Activated naive CD4-positive, alpha-beta T cell treated with anti-CD3 and anti-CD28 coated beads for 36 hours (primary cell): ENCODE data around the gene METTL25. TPM values are rescaled to one million over a fixed set of nuclear protein-coding genes. Genes with fewer than 3 reads are reported as not detected.

Source experiments
- CTCF ChIA-PET: fragments of 350-600 bp; sonication (Branson Sonifier 250); formaldehyde crosslinking; loops from one replicate; lab custom pipeline; 2021; ENCODE audit warnings: antibody characterized with exemption; lab: Charles Lee
- DNase-seq: peaks from one replicate; pipeline ENCODE4 v3.0.0-alpha.2; 2020
- H3K27ac Mint-ChIP-seq: one replicate; pipeline ENCODE4 v1.8.0; 2021; ENCODE audit warnings: mild to moderate bottlenecking, mixed read lengths
- H3K27me3 Mint-ChIP-seq: one replicate; pipeline ENCODE4 v1.8.0; 2021; ENCODE audit warnings: low read depth, mixed read lengths
- H3K36me3 Mint-ChIP-seq: one replicate; pipeline ENCODE4 v1.8.0; 2021; ENCODE audit warnings: low read depth, mixed read lengths
- H3K4me1 Mint-ChIP-seq: one replicate; pipeline ENCODE4 v1.8.0; 2021; ENCODE audit warnings: low read depth, mixed read lengths
- H3K4me3 Mint-ChIP-seq: one replicate; pipeline ENCODE4 v1.8.0; 2021; ENCODE audit warnings: mild to moderate bottlenecking, moderate library complexity, mixed read lengths
- H3K9me3 Mint-ChIP-seq: one replicate; pipeline ENCODE4 v1.8.0; 2021; ENCODE audit warnings: mixed read lengths
- intact Hi-C: fragments of 100-400 bp; cut with micrococcal nuclease; formaldehyde crosslinking; loops from one replicate; pipeline ENCODE4 v1.15.1; 2023
- total RNA-seq, 2 experiments: library from RNA; stranded (reverse); gene quantifications; one replicate each; pipeline ENCODE4 v1.2.3, GENCODE V29; 2021

Gene METTL25
- total RNA-seq, 2 experiments from 2014 or later, result 4.1 to 5.7 TPM

GRCh38 chr12:82411546-82412230 is 53.4 kb downstream of the METTL25 start:
- Mint-ChIP-seq H3K27me3 (no peaks in the 10 kb centered on the region), H3K9me3 (no peaks in the 10 kb centered on the region), H3K4me3 (no peak overlapping the region), H3K36me3 (peaks cover 5% of the 10 kb centered on the region), H3K4me1 (no peaks in the 10 kb centered on the region), H3K27ac (no peak overlapping the region)
- intact Hi-C loops, result no loop called here
- CTCF ChIA-PET, result no interaction called here
- DNase-seq, result no peak

- intact Hi-C loops, result no loop called here
Measured at GRCh38 chr12:82412246-82412645, 53.9 kb downstream of the METTL25 start.

GRCh38 chr12:82414044-82414443 is 55.7 kb downstream of the METTL25 start:
- Mint-ChIP-seq H3K27me3 (no peaks in the 10 kb centered on the region), H3K27ac (no peak overlapping the region), H3K4me1 (no peaks in the 10 kb centered on the region), H3K36me3 (peaks cover 13% of the 10 kb centered on the region), H3K4me3 (no peak overlapping the region), H3K9me3 (no peaks in the 10 kb centered on the region)
- intact Hi-C loops, result no loop called here
- CTCF ChIA-PET, result no interaction called here
- no peak for DNase-seq

More at GRCh38 chr12:82412246-82412645, 53.9 kb downstream of the METTL25 start:
- Mint-ChIP-seq H3K27me3 (no peaks in the 10 kb centered on the region), H3K4me1 (no peaks in the 10 kb centered on the region), H3K27ac (no peak overlapping the region), H3K9me3 (no peaks in the 10 kb centered on the region), H3K4me3 (no peak overlapping the region), H3K36me3 (peaks cover 6% of the 10 kb centered on the region)
- no peak for DNase-seq
- CTCF ChIA-PET, result no interaction called here

- DNase-seq, result no peak
- Mint-ChIP-seq H3K9me3 (peaks cover 3% of the 10 kb centered on the region), H3K4me1 (no peaks in the 10 kb centered on the region), H3K27me3 (no peaks in the 10 kb centered on the region), H3K36me3 (peaks cover 13% of the 10 kb centered on the region), H3K4me3 (no peak overlapping the region), H3K27ac (no peak overlapping the region)
- intact Hi-C loops, result no loop called here
- CTCF ChIA-PET, result no interaction called here
Measured at GRCh38 chr12:82414926-82415325, 56.6 kb downstream of the METTL25 start.

- H3K9me3 Mint-ChIP-seq, result peaks cover 3% of the 10 kb centered on the region
- H3K27ac Mint-ChIP-seq, result no peak overlapping the region
- no peaks in the 10 kb centered on the region for H3K27me3 Mint-ChIP-seq
- peaks cover 13% of the 10 kb centered on the region for H3K36me3 Mint-ChIP-seq
- intact Hi-C loops, result no loop called here
- no peak for DNase-seq
- H3K4me1 Mint-ChIP-seq, result no peaks in the 10 kb centered on the region
- no peak overlapping the region for H3K4me3 Mint-ChIP-seq
- CTCF ChIA-PET, result no interaction called here
Measured at GRCh38 chr12:82415402-82415801, 57.1 kb downstream of the METTL25 start.

- H3K27ac Mint-ChIP-seq, result no peak overlapping the region
- DNase-seq, result no peak
Measured at GRCh38 chr12:82425241-82425640, 66.9 kb downstream of the METTL25 start.

GRCh38 chr12:82426081-82426480 is 67.8 kb downstream of the METTL25 start:
- DNase-seq, result no peak
- no peaks in the 10 kb centered on the region for H3K27me3 Mint-ChIP-seq
- no peak overlapping the region for H3K4me3 Mint-ChIP-seq
- no peaks in the 10 kb centered on the region for H3K4me1 Mint-ChIP-seq
- H3K27ac Mint-ChIP-seq, result no peak overlapping the region
- no peaks in the 10 kb centered on the region for H3K9me3 Mint-ChIP-seq
- intact Hi-C loops, result no loop called here
- CTCF ChIA-PET, result no interaction called here
- H3K36me3 Mint-ChIP-seq, result peaks cover 2% of the 10 kb centered on the region

More at GRCh38 chr12:82425241-82425640, 66.9 kb downstream of the METTL25 start:
- Mint-ChIP-seq H3K4me1 (no peaks in the 10 kb centered on the region), H3K36me3 (peaks cover 2% of the 10 kb centered on the region), H3K9me3 (no peaks in the 10 kb centered on the region), H3K4me3 (no peak overlapping the region), H3K27me3 (no peaks in the 10 kb centered on the region)
- intact Hi-C loops, result no loop called here
- CTCF ChIA-PET, result no interaction called here

- CTCF ChIA-PET, result no interaction called here
- H3K4me1 Mint-ChIP-seq, result no peaks in the 10 kb centered on the region
- intact Hi-C loops, result no loop called here
- H3K27me3 Mint-ChIP-seq, result no peaks in the 10 kb centered on the region
- H3K36me3 Mint-ChIP-seq, result peaks cover 2% of the 10 kb centered on the region
- H3K9me3 Mint-ChIP-seq, result no peaks in the 10 kb centered on the region
- no peak overlapping the region for H3K27ac Mint-ChIP-seq
- DNase-seq, result no peak
- H3K4me3 Mint-ChIP-seq, result no peak overlapping the region
Measured at GRCh38 chr12:82426586-82426985, 68.3 kb downstream of the METTL25 start.

- H3K27me3 Mint-ChIP-seq, result no peaks in the 10 kb centered on the region
- no peak for DNase-seq
- H3K36me3 Mint-ChIP-seq, result peaks cover 4% of the 10 kb centered on the region
- no peak overlapping the region for H3K27ac Mint-ChIP-seq
- no peak overlapping the region for H3K4me3 Mint-ChIP-seq
- CTCF ChIA-PET, result no interaction called here
- intact Hi-C loops, result no loop called here
- no peaks in the 10 kb centered on the region for H3K4me1 Mint-ChIP-seq
- H3K9me3 Mint-ChIP-seq, result no peaks in the 10 kb centered on the region
Measured at GRCh38 chr12:82430541-82431145, 72.3 kb downstream of the METTL25 start.

- CTCF ChIA-PET, result no interaction called here
- DNase-seq, result no peak
- H3K9me3 Mint-ChIP-seq, result no peaks in the 10 kb centered on the region
- H3K27ac Mint-ChIP-seq, result no peak overlapping the region
- H3K27me3 Mint-ChIP-seq, result no peaks in the 10 kb centered on the region
- intact Hi-C loops, result no loop called here
- H3K36me3 Mint-ChIP-seq, result peaks cover 2% of the 10 kb centered on the region
- H3K4me3 Mint-ChIP-seq, result no peak overlapping the region
- H3K4me1 Mint-ChIP-seq, result peaks cover 5% of the 10 kb centered on the region
Measured at GRCh38 chr12:82434392-82434911, 76.1 kb downstream of the METTL25 start.

GRCh38 chr12:82436354-82436753 is 78.0 kb downstream of the METTL25 start:
- Mint-ChIP-seq H3K36me3 (peaks cover 12% of the 10 kb centered on the region), H3K27ac (no peak overlapping the region), H3K27me3 (no peaks in the 10 kb centered on the region), H3K4me3 (no peak overlapping the region), H3K4me1 (peaks cover 5% of the 10 kb centered on the region), H3K9me3 (no peaks in the 10 kb centered on the region)
- intact Hi-C loops, result no loop called here
- DNase-seq, result no peak
- CTCF ChIA-PET, result no interaction called here

GRCh38 chr12:82437744-82438143 is 79.4 kb downstream of the METTL25 start:
- no peak overlapping the region for H3K4me3 Mint-ChIP-seq

GRCh38 chr12:82438356-82438755 is 80.0 kb downstream of the METTL25 start:
- intact Hi-C loops, result no loop called here
- no peak overlapping the region for H3K27ac Mint-ChIP-seq
- CTCF ChIA-PET, result interaction anchor here (0.7 kb wide), 1 partner anchor 30 kb away, joined by 3 read pairs; no protein-coding TSS in a partner anchor
- H3K27me3 Mint-ChIP-seq, result no peaks in the 10 kb centered on the region
- no peaks in the 10 kb centered on the region for H3K9me3 Mint-ChIP-seq
- H3K4me3 Mint-ChIP-seq, result no peak overlapping the region
- H3K4me1 Mint-ChIP-seq, result peaks cover 5% of the 10 kb centered on the region
- DNase-seq, result no peak
- H3K36me3 Mint-ChIP-seq, result peaks cover 19% of the 10 kb centered on the region

More at GRCh38 chr12:82437744-82438143, 79.4 kb downstream of the METTL25 start:
- Mint-ChIP-seq H3K36me3 (peaks cover 19% of the 10 kb centered on the region), H3K9me3 (no peaks in the 10 kb centered on the region), H3K27ac (no peak overlapping the region), H3K27me3 (no peaks in the 10 kb centered on the region), H3K4me1 (peaks cover 5% of the 10 kb centered on the region)
- CTCF ChIA-PET, result interaction anchor here (0.7 kb wide), 1 partner anchor 29 kb away, joined by 3 read pairs; no protein-coding TSS in a partner anchor
- intact Hi-C loops, result no loop called here
- DNase-seq, result no peak
